H7 (cell line): ENCODE results near the gene CMTM7. TPM values are rescaled to one million over a fixed set of nuclear protein-coding genes. Genes with fewer than 3 reads are reported as not detected.

Source experiments
- DNase-seq: peaks from one replicate; pipeline ENCODE4 v3.0.0; 2012
- H3K27me3 ChIP-seq: 2 replicates; pipeline ENCODE4 v1.6.0; 2011; ENCODE audit warnings: mild to moderate bottlenecking, low read length; ENCODE audit not compliant: control insufficient read depth, insufficient read depth
- H3K36me3 ChIP-seq: replicated peaks from 2 replicates; pipeline ENCODE4 v1.5.1; 2011; ENCODE audit warnings: low read length; ENCODE audit not compliant: control insufficient read depth, insufficient read depth
- H3K4me3 ChIP-seq: 2 replicates; pipeline ENCODE4 v1.5.1; 2011; ENCODE audit warnings: low read depth, mild to moderate bottlenecking, control low read depth, low read length, moderate library complexity; ENCODE audit not compliant: insufficient read depth
- total RNA-seq: library from RNA; depleted of rRNA; stranded (reverse); fragments of >200 nt; shearing (Covaris generic); gene quantifications from 2 replicates; pipeline ENCODE4 v1.2.3, GENCODE V29; 2014

CMTM7 gene
- total RNA-seq, 1 experiment from 2014 or later: 15.3 TPM

DNA sequence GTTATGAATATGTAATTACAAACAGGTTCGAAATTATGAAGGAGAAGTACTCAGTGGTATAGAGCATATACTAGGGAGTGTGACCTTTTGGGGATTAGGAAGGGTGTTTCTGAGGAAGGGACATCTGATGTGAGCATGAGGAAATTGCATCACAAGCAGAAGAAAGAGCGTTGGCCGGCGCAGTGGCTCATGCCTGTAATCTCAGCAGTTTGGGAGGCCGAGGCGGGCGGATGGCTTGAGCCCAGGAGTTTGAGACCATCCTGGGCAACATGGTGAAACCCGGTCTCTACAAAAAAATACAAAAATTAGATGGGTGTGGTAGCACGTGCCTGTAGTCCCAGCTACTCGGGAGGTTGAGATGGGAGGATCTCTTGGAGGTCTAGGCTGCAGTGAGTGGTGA is 6.9 kb downstream of the CMTM7 start:
- Histone ChIP-seq H3K27me3 (no peaks in the 10 kb centered on the region), H3K36me3 (no peaks in the 10 kb centered on the region; the same call in 1 of the 2 replicates), H3K4me3 (no peak overlapping the region)
- no peak for DNase-seq

DNA sequence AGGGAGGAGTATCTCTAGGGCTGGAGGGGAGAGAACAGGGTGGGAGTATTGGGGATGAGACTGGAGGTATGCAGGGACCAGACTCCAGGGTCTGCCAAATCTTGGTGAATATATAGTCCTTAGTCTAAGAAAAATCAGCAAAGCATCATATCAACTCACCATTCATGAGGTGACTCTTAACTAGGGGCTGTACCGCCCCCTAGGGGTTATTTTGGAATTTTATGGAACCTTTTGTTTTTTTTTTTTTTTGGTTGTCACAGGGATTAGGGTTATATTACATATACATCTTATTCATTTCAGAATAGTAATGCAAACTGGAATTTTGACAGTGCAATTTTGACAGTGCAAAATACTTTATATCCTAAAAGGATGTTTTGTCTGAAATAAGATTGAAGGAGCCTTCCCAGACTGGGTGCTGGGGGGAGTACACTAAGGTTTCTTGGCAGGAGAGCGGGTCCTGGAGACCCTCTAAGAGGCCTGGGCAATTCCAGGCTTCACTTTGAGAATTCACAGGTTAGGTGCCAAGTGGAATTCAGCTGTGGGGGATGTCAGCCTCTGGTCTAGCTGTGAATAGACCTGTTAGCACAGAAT is 7.5 kb downstream of the CMTM7 start:
- H3K27me3 ChIP-seq: no peaks in the 10 kb centered on the region
- H3K36me3 ChIP-seq: no peaks in the 10 kb centered on the region; the same call in 1 of the 2 replicates
- H3K4me3 ChIP-seq: no peak overlapping the region
- DNase-seq: peak; percentile 60

DNA sequence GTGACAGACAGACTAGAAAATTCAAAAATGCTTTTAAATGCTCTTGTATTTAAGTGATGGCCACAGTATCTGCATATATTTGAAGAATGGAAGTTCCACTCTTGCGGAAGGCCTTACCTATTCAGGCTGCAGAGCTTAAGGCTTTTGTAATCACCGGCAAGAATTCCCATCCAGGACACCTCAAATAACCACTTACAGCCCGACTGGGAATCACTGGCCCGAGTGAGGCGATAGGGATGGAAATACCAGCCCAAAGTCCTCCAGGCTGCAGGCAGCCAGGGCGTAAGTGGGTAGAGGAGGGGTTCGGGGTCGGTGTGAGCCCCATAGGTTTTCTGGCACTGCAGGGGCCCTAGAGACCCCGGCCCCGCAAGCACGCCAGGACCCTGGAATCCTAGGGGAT is 9.5 kb downstream of the CMTM7 start:
- Histone ChIP-seq H3K36me3 (no peaks in the 10 kb centered on the region; the same call in none of the 2 replicates), H3K4me3 (peak overlapping the region; percentile 38), H3K27me3 (no peaks in the 10 kb centered on the region)
- no peak for DNase-seq

DNA sequence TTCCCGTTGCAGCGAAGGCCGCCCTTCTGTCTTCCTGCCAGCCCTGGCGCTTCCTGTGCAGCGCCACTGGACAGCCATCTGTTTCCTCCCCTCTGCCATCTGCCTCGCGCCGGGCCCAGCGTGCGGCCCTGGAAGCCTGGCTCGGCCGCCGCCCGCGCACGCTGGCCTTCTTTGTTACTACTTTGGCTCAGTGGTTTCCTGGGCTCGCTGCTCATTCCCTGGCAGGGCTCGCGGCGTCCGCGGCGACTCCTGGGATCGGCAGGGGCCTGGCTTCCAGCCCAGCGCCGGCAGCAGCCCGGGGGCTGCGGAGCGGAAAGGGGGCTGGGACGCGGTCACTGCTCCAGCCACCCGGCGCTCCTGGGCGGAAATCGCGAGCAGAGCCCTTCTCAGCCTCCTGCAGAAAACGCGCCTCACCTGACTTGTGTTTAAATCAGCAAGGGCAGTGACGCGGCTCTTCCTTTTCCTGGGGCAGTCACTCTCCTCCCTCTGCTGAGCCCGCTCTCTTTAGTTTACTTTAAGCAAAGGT is 10.0 kb downstream of the CMTM7 start:
- H3K27me3 ChIP-seq: no peaks in the 10 kb centered on the region
- peak; percentile 87 for DNase-seq
- H3K36me3 ChIP-seq: no peaks in the 10 kb centered on the region; the same call in none of the 2 replicates
- peak overlapping the region; percentile 38 for H3K4me3 ChIP-seq

DNA sequence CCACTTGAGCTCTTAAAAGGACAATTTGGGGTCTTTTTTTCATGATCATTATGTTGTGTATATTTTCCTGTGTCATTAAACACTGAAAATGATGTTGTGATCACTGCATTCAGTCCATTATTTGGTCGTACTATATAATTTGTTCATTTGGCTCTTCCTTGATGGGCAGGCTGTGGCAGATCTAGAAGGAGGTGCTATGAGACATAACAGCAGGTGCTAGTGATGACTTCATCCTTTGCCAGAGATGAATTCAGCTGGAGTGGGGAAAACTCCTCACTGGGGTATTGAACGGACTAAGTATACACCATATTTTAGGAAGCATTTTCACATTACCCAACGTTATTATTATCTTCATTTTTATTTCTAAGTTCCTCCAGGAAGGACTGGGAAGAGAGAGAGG is 12.0 kb downstream of the CMTM7 start:
- no peaks in the 10 kb centered on the region; the same call in none of the 2 replicates for H3K36me3 ChIP-seq
- no peaks in the 10 kb centered on the region for H3K27me3 ChIP-seq
- no peak for DNase-seq

DNA sequence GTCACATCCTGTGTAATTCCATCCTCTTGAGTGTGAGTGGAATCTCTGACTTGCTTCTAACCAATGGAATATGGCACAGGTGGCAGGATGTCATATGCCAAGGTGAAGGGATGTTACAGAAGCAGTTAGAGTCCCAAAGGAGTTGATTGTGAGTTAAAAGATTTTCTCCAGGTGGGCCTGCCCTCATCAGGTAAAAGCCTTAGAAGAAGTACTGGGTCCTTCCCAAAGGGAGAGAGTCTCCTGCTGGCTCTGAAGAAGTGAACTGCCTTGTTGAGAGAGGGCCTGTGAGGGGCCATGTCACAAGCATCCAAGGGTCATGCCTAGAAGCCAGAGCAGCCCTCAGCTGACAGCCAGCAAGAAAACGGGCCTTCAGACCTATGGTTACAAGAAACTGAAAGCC is 13.1 kb downstream of the CMTM7 start:
- Histone ChIP-seq H3K4me3 (no peak overlapping the region), H3K27me3 (no peaks in the 10 kb centered on the region), H3K36me3 (no peaks in the 10 kb centered on the region; the same call in 1 of the 2 replicates)
- no peak for DNase-seq

More for the DNA sequence above, 12.0 kb downstream of the CMTM7 start:
- no peak overlapping the region for H3K4me3 ChIP-seq

DNA sequence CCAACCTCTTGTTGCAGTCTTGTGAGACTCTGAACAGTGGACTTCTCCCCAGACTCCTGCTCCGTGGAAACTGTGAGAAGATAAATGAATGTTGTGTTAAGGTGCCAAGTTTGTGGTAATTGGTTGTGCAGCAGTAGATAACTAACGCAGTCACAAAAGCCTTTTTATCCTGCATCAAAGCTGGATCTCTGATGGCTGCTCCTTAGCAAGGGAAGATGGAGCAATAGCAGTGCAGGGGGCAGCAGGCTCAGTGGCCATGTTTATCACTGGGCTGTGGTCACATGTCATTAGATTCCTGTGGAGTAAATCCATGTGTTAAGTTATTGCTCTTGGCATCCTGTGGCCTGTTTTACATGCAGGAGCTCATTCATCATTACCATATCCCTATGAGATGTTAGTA is 13.5 kb downstream of the CMTM7 start:
- no peaks in the 10 kb centered on the region; the same call in 1 of the 2 replicates for H3K36me3 ChIP-seq
- H3K27me3 ChIP-seq: no peaks in the 10 kb centered on the region
- no peak for DNase-seq
- no peak overlapping the region for H3K4me3 ChIP-seq

DNA sequence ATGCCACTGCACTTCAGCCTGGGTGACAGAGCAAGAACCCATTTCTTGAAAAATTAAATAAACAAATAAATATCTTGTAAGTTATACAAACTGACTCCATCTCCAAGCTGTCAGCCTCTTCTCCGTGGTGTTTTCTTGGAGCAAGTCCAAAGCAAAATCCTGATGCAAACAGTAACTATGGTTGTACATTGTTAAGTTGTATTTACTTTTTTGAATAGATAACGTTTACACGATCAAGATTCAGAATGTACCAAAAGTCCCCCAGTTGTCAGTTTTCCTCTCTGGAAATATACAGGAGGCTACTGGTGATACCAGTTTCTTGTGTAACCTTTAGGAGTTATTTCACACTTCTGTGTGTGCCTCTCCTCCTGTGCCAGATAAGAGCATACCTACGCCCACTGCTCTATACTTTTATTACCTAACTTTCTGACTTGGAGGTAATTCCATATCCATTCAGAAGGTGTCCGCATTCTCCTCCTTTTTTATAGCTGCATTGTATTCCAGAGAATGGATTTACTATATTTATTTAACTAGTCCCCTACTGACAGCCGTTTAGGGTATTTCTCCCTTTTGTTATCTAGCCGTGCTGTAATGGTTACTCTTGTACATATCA is 14.2 kb downstream of the CMTM7 start:
- Histone ChIP-seq H3K4me3 (no peak overlapping the region), H3K27me3 (no peaks in the 10 kb centered on the region), H3K36me3 (no peaks in the 10 kb centered on the region; the same call in 1 of the 2 replicates)
- no peak for DNase-seq

DNA sequence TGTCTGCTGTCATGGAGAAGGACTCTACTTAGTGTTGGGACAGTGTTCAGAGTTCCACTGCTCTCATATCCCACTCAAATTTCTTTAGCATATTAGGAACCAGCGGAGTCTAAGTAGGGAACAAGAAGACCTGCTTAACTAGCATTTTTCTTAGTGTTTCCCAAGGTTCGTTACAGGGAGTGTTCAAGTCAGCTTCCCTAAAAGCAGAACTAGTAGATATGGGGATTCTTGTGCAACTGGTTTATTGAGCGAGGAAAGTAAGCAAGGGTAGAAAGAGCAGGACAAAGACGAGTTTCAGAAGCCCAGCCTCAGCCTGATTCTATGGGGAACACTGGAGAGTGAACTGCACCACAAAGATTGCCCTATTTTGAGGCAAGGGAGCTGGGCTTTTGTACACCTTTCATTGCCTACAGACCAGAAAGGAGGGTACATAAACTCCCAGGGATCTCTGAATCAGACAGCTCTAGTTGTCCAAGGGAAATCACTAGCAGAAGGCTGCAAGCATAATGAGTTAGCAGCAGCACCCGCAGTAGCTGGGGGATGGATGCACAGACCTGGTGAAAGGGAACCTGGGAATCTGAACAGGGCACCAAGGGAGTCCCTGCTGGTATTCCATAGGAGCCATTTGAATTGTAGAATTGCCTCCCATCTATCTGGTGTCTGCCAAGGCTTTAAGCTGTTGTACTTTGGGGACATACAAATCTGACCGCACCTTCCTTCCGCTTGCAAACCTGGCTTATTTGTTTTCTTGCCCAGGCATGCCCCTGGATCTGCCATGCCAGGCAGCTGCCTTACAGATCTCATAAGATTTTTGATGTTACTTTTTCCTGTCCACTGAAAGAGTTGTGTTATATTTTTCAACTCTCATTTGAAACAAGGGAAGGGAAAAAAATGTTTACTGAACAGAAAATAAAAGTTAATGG is 15.1 kb downstream of the CMTM7 start:
- no peak for DNase-seq
- Histone ChIP-seq H3K27me3 (no peaks in the 10 kb centered on the region), H3K4me3 (no peak overlapping the region), H3K36me3 (no peaks in the 10 kb centered on the region; the same call in 1 of the 2 replicates)

DNA sequence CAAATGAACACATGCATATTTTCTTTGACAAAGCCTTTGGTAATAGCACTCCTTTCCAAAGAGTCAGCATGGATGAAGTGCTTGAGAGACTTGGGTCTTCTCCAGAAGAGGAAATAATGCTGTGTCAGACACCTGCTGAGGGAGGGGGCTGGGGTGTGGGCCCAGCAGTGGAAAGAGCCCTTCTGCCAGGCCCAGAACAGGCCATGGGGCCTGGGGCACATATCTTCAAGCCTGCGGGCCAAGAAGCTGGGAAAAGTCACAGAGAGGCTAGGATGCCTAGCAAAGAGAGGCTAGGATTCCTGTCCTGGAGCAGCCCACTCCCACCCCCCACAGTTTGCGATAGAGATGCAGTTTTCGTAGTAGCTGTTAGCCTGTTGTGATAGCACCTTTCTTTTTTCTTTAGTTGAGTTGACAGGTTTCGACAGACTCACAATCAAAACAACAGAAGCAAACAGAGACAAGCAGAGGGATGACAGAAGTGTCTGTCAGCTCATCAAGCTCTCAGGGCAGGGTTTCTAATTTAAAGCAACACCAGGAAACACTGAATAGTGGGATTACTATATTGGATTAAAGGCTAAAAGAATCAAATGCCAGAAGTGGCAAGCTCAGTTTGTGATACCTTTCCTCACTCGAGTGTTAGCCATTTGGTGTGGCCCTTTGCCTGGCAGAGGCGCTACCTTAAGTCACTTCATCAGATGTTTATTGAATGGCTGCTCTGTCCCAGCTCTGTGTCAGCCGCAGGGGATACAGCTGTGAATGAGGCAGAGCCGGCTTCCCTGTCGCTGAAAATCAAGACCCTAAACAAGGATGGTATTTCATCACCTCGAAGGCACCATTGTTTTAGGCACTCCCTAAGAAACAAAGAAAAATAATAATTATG is 19.0 kb downstream of the CMTM7 start:
- DNase-seq: no peak
- no peak overlapping the region for H3K4me3 ChIP-seq
- no peaks in the 10 kb centered on the region for H3K36me3 ChIP-seq
- no peaks in the 10 kb centered on the region for H3K27me3 ChIP-seq

DNA sequence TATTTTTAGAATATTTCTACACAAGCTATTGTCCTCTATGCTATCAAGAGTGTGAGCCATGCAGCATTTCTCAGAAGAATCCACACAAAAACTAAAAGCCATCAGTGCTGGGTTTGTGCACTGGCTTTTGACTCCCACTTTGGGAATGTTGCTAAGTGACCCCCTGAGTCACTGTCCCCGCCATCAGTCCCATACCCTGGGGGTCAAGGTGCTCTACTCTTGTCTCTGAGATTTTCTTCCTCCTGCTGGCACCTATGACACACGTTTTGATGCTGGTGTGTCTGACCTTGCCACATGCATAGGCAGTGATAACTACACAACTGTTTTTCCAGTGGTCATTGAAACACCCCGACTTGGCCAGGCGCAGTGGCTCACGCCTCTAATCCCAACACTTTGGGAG is 19.8 kb downstream of the CMTM7 start:
- Histone ChIP-seq H3K4me3 (no peak overlapping the region), H3K27me3 (no peaks in the 10 kb centered on the region), H3K36me3 (no peaks in the 10 kb centered on the region)
- DNase-seq: no peak

DNA sequence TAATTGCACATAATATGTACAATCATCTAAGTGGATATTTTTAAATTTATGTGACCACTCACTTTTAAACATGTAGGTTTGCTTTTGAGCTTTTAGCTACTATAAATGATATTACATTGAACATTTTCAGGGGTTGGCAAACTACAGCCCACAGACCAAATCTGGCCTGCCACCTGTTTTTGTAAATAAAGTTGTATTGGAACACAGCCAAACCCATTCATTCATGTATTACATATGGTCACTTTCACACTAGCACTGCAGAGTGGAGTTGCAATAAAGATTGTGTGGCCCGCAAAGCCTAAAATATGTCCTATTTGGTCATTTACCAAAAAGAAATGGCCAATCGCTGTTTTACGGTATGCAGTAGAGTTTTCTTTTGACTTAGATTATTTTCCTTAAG is 21.2 kb downstream of the CMTM7 start:
- no peak for DNase-seq
- Histone ChIP-seq H3K27me3 (no peaks in the 10 kb centered on the region), H3K4me3 (no peak overlapping the region), H3K36me3 (no peaks in the 10 kb centered on the region)

DNA sequence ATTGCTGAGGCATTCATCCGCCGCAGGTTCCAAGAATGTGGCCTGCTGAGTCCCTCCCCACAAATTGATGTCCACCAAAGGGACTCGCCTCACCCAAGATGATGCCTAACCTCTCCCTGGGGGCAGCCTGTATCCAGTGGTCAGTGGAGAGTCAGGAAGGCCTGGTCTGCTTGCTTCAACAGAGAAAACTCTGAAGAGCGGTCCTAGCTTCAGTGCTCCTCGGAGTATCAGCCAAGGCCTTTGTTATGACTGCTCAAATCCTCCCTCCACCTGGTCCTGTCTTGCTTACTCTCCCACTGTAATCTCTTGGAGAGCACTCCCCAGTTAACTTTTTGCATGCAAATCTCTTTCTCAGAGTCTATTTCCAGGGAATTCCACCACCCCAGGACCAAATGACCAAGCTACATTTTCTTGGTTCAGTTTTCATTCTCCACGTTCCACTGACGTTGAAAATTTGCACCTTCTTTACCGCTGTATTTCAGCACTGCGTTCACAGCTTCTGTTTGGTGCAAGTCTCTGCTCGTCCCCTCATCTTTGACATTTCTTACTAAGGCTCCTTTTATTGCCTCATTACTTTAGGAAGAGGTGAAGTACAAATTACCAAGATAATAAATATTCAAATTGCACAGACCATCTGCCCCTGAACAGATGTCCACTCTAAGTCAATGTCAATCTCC is 22.3 kb downstream of the CMTM7 start:
- no peak overlapping the region for H3K4me3 ChIP-seq
- DNase-seq: peak; percentile 67

More for the DNA sequence above, 22.3 kb downstream of the CMTM7 start:
- H3K27me3 ChIP-seq: no peaks in the 10 kb centered on the region
- no peaks in the 10 kb centered on the region for H3K36me3 ChIP-seq
